Progenitor cell of endocrine pancreas (in vitro differentiated cells): Measurements from ENCODE around the gene ARHGAP15. TPM values are rescaled to one million over a fixed set of nuclear protein-coding genes. Genes with fewer than 3 reads are reported as not detected.

Experiments used
- DNase-seq: peaks from one replicate; pipeline ENCODE4 v3.0.0; 2021; ENCODE audit warnings: low spot score; ENCODE audit not compliant: unreplicated experiment
- H3K27ac Mint-ChIP-seq: 2 replicates; pipeline ENCODE4 v1.8.0; 2021; ENCODE audit warnings: mild to moderate bottlenecking, moderate library complexity, mixed read lengths
- H3K27me3 Mint-ChIP-seq: 2 replicates; pipeline ENCODE4 v1.8.0; 2021; ENCODE audit warnings: mixed read lengths
- H3K36me3 Mint-ChIP-seq: 2 replicates; pipeline ENCODE4 v1.8.0; 2022; ENCODE audit warnings: mixed read lengths; ENCODE audit not compliant: insufficient read depth
- H3K4me1 Mint-ChIP-seq: 2 replicates; pipeline ENCODE4 v1.8.0; 2021; ENCODE audit warnings: low read depth, mixed read lengths
- H3K4me3 Mint-ChIP-seq: 2 replicates; pipeline ENCODE4 v1.8.0; 2021; ENCODE audit warnings: low read depth, mild to moderate bottlenecking, moderate library complexity, mixed read lengths
- H3K9me3 Mint-ChIP-seq: 2 replicates; pipeline ENCODE4 v1.8.0; 2021; ENCODE audit warnings: low read depth, mixed read lengths
- total RNA-seq: library from RNA; stranded (reverse); gene quantifications from 2 replicates; pipeline ENCODE4 v1.2.1, GENCODE V29; 2021
- TF ChIP-seq, protein P1 (sequence below): fragments of 200-600 bp; sonication (generic); IDR thresholded peaks from one replicate; pipeline ENCODE4 v1.5.0; 2021; ENCODE audit warnings: antibody characterized with exemption, mild to moderate bottlenecking; ENCODE audit not compliant: unreplicated experiment

ARHGAP15 gene
- total RNA-seq, 1 donor from 2014 or later: not detected

DNA sequence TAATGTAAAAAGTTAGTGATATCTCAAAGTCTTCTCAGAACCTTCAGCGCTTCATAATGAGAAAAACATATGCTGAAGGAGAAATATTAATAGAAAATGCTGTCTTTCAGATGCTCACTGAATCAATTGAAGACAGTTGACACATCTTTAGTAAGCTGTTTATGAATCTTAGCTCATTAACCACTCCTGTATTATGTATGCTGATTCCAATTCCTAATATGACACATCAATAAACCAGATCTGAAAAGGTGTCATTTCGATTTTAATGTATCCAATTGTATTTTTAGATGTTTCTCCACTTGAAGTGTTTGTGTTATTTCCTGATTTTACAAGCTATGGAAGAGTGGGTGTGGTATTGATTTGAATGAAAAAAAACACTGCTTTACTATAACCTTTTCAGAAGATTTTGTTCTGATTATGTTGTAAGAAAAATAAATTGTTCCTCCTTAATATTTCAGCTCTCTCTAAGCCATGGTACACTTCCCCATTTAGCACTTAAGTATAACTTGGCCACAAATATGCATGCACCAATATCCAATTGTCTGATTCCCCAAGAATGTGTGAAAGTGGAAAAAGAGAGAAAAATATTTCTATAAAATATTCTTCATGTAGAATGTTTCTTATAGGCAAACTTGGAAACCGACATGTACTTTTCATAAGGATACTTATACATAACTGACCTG lies 569.8 kb downstream of the ARHGAP15 start:
- H3K9me3 Mint-ChIP-seq: no peaks in the 10 kb centered on the region
- TF ChIP-seq, protein P1, sequence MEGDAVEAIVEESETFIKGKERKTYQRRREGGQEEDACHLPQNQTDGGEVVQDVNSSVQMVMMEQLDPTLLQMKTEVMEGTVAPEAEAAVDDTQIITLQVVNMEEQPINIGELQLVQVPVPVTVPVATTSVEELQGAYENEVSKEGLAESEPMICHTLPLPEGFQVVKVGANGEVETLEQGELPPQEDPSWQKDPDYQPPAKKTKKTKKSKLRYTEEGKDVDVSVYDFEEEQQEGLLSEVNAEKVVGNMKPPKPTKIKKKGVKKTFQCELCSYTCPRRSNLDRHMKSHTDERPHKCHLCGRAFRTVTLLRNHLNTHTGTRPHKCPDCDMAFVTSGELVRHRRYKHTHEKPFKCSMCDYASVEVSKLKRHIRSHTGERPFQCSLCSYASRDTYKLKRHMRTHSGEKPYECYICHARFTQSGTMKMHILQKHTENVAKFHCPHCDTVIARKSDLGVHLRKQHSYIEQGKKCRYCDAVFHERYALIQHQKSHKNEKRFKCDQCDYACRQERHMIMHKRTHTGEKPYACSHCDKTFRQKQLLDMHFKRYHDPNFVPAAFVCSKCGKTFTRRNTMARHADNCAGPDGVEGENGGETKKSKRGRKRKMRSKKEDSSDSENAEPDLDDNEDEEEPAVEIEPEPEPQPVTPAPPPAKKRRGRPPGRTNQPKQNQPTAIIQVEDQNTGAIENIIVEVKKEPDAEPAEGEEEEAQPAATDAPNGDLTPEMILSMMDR: no peak
- no peak for DNase-seq
- no peak overlapping the region for H3K4me3 Mint-ChIP-seq
- H3K27ac Mint-ChIP-seq: no peak overlapping the region
- H3K36me3 Mint-ChIP-seq: no peaks in the 10 kb centered on the region
- peaks cover 3% of the 10 kb centered on the region for H3K4me1 Mint-ChIP-seq
- peaks cover 7% of the 10 kb centered on the region for H3K27me3 Mint-ChIP-seq

DNA sequence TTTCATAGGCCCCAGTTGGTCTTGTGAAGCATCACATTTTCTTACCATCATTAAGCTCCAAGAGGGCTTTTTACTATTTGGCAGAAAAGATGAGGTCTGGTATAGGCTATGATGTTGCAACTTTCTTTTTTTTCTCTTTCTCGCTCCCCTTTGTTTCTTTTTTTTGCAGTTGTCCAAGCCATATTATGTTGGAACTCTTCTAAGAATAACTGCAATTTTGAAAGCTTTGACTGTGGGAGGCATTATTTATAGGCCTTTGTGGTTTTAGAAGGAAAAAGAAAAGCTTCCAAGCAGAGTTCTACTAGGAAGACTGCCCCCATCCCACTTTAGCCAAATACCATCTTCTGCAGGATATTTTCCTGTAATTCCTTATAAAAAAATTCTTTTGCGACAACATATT lies 571.6 kb downstream of the ARHGAP15 start:
- TF ChIP-seq, protein P1: no peak
- H3K4me3 Mint-ChIP-seq: no peak overlapping the region
- no peaks in the 10 kb centered on the region for H3K9me3 Mint-ChIP-seq
- H3K27ac Mint-ChIP-seq: no peak overlapping the region
- H3K36me3 Mint-ChIP-seq: no peaks in the 10 kb centered on the region
- H3K27me3 Mint-ChIP-seq: peaks cover 10% of the 10 kb centered on the region
- peaks cover 11% of the 10 kb centered on the region for H3K4me1 Mint-ChIP-seq
- DNase-seq: no peak

DNA sequence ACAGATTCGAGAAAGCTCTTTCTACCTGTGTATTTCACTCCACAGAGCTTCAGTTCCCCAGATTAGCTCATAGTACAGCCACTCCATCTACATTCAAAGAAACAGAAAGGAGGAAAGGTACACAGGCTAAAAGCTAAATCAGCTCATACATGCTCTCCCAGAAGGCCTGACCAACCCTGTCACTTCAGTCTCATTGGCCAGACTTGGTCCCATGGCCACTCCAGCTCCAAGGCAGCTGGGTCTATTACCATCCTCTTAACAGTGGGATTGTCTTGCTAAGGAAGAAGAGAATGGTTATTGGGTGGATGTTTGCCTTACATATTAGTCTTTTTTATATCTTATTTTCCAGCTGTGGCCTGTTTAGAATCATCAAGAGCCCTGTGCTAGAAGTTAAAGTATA lies 572.6 kb downstream of the ARHGAP15 start:
- H3K27me3 Mint-ChIP-seq: peaks cover 10% of the 10 kb centered on the region
- H3K4me3 Mint-ChIP-seq: no peak overlapping the region
- H3K4me1 Mint-ChIP-seq: peaks cover 11% of the 10 kb centered on the region
- no peak overlapping the region for H3K27ac Mint-ChIP-seq
- H3K9me3 Mint-ChIP-seq: no peaks in the 10 kb centered on the region
- no peak for DNase-seq
- TF ChIP-seq, protein P1: no peak
- no peaks in the 10 kb centered on the region for H3K36me3 Mint-ChIP-seq

DNA sequence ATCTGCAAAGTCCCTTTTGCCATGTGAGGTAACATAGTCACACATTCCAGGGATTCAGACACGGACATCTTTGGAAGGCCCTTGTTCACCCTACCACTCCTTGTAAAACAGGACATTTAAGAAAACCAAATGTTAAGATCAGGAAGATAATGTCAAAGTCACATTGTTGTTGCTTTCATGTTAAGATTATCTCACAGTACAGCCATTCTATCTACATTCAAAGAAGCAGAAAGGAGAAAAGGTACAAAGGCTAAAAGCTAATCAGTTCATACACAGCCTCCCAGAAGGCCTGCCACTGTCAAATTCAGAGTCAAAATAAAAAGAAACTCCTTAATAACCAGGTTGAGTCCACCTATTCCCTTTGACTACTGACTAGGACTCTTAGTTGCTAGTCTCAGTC lies 573.7 kb downstream of the ARHGAP15 start:
- peaks cover 11% of the 10 kb centered on the region for H3K4me1 Mint-ChIP-seq
- TF ChIP-seq, protein P1: no peak
- no peak overlapping the region for H3K4me3 Mint-ChIP-seq
- H3K9me3 Mint-ChIP-seq: no peaks in the 10 kb centered on the region
- peaks cover 7% of the 10 kb centered on the region for H3K27me3 Mint-ChIP-seq
- no peak overlapping the region for H3K27ac Mint-ChIP-seq
- H3K36me3 Mint-ChIP-seq: no peaks in the 10 kb centered on the region
- DNase-seq: no peak

DNA sequence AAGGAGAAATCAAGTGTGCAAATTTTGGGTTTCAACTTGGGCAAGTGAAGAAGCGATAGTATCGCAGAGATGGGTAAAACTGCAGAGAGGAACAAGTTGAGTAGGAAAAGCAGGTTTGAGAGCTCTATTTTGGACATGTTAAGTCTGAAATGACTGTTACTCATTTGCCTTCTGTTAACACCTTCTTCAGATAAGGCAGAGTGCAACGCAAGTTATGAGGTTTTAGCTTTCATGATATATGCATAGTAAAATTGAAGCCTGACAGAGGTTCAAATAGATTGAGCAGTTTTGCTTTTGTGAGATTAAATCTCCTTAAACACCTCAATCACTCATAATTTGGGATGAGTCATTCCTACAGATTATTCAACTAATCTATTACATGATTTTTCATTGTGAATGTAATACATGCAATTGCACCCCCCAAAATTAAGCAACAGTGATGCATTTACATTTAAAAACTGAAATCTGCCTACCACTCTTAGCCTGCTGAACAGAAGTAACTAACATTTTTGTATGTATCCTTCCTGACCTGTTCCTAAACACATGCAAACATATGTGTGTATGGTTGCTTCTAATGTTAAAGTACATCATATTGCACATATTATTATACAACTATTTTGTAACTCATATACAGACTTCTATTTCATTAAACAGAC lies 575.4 kb downstream of the ARHGAP15 start:
- Mint-ChIP-seq H3K9me3 (no peaks in the 10 kb centered on the region), H3K4me3 (no peak overlapping the region), H3K27ac (no peak overlapping the region), H3K36me3 (no peaks in the 10 kb centered on the region), H3K27me3 (peaks cover 7% of the 10 kb centered on the region), H3K4me1 (peaks cover 11% of the 10 kb centered on the region)
- DNase-seq: no peak
- TF ChIP-seq, protein P1: no peak
